ENCODE data around the gene ZNF516.

GRCh38 chr18:76354348-76354747 is 140.7 kb downstream of the ZNF516 start:
- TF ChIP-seq CTCF (IDR thresholded peaks at IDR 0.05) (no peak), EP300 (IDR thresholded peaks at IDR 0.05) (no peak)
